ENCODE data around the gene DENND4B.

Gene DENND4B

DNA sequence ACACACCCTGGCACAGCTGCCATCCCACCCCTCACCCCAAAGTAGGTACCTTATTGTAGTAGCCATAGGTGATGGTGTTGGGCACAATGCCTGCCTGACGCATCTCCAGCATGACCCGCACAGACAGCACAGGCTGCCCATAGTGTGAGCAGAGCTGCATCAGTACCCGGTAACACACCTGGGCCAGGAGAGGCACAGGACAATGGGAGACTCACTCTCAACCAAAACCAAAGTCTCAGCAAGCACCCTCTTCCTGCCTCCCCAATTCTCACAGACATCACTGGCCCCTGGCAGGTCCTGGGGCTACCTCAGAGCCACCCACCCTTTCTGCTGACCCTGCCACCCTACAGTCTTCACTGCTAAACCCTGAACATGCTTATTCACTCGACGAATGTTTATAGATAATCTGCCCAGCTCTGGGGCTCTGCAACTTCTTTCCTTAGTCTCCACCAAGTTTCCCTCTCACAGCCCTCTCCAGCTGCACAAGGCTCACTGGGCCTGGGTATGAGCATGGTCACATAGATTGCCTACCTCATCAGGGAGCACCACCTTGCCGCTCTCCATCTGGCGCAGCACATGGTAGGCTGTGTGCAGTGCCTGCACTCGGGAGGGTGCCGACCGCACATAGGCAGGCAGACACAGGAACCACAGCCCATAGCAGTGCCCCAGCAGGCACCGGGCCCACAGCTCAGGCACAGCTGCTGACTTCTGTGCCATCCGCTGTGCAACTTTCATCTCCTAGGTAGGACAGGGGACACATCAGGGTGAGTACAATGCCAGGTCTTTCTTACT, 10.3 kb downstream of the DENND4B start:
- Histone ChIP-seq H3K27me3 (ENCODE audit: control insufficient read depth, insufficient read depth, low read length) (no peaks in the 10 kb centered on the region), H3K9me3 (ENCODE audit: control insufficient read depth, insufficient read depth, low read length) (no peaks in the 10 kb centered on the region), H3K4me3 (ENCODE audit: low read length) (no peak overlapping the region), H3K27ac (ENCODE audit: low read length) (no peak overlapping the region), H3K4me1 (ENCODE audit: control insufficient read depth, insufficient read depth, low read length) (no peaks in the 10 kb centered on the region), H3K36me3 (ENCODE audit: control insufficient read depth, insufficient read depth, low read length) (peaks cover 51% of the 10 kb centered on the region)
- DNase-seq (ENCODE audit: low read depth, low spot score), result no peak
- WGBS (ENCODE audit: insufficient coverage, insufficient read length), result no CpG with 5 or more reads among the region's 12 CpGs

DNA sequence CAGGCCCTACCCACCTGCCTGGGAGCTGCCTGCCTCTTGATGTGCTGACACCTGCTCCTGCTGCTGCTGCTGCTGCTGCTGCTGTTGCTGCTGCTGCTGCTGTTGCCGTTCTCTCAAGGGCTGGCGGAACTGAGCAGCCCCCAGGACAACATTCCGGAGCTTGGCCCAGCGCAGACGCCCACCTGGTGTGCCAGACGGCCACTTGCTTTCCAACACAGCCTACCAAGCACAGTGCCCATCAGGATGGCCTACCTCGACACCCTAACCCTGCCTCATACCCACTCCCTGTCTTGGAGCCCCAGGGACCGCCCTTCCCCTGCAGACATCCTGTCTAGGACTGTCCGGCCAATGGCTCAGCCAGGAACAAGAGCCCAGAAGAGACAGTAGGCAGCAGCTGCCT, 11.8 kb downstream of the DENND4B start:
- H3K4me1 ChIP-seq (ENCODE audit: control insufficient read depth, insufficient read depth, low read length), result no peaks in the 10 kb centered on the region
- peaks cover 45% of the 10 kb centered on the region for H3K36me3 ChIP-seq (ENCODE audit: control insufficient read depth, insufficient read depth, low read length)
- H3K27me3 ChIP-seq (ENCODE audit: control insufficient read depth, insufficient read depth, low read length), result no peaks in the 10 kb centered on the region
- no peak overlapping the region for H3K27ac ChIP-seq (ENCODE audit: low read length)
- no peak overlapping the region for H3K4me3 ChIP-seq (ENCODE audit: low read length)
- DNase-seq (ENCODE audit: low read depth, low spot score), result no peak
- H3K9me3 ChIP-seq (ENCODE audit: control insufficient read depth, insufficient read depth, low read length), result no peaks in the 10 kb centered on the region
- no CpG with 5 or more reads among the region's 9 CpGs for WGBS (ENCODE audit: insufficient coverage, insufficient read length)

DNA sequence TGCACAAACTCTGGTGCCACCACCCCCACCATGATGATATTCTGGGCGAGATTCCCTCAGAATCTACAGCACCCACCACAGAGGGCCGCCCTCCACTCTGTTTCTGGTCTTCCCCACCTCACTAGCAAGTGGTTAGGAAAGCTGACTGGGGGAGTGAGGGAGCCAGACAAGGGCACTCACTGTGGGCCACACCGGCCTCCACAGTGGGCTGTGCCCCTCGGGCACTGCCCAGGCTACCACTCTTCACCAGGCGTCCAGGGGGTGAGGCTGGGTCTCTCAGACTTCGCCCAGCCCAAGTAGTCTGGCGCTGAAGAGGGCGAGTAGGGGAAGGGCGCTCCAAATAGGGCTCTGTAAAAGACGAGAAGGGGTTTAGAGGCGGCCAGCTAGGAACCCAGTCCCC, 12.6 kb downstream of the DENND4B start:
- H3K36me3 ChIP-seq (ENCODE audit: control insufficient read depth, insufficient read depth, low read length), result peaks cover 42% of the 10 kb centered on the region

DNA sequence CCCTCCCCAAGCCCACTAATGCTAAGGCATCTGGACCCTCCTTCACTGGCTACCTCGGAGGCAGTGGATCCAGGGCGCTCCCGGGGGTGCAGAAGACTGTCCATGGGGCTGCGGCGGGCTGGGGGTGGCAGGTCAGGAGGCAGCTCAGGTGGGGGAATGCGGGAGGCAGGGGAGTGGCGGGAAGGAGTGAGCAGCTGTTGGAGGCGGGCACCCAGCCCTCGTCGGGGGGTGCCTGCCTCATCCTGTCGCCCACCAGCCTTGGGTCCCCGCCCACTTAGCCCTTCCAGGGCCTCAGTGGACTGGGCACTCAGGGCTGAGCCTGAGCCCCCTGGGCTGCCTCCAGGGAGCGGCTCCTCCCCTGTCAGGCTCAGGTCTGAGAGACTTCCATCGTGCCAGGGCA, 13.1 kb downstream of the DENND4B start:
- Histone ChIP-seq H3K4me1 (ENCODE audit: control insufficient read depth, insufficient read depth, low read length) (no peaks in the 10 kb centered on the region), H3K36me3 (ENCODE audit: control insufficient read depth, insufficient read depth, low read length) (peaks cover 42% of the 10 kb centered on the region), H3K9me3 (ENCODE audit: control insufficient read depth, insufficient read depth, low read length) (no peaks in the 10 kb centered on the region), H3K4me3 (ENCODE audit: low read length) (no peak overlapping the region), H3K27ac (ENCODE audit: low read length) (no peak overlapping the region), H3K27me3 (ENCODE audit: control insufficient read depth, insufficient read depth, low read length) (no peaks in the 10 kb centered on the region)
- WGBS (ENCODE audit: insufficient coverage, insufficient read length), result no CpG with 5 or more reads among the region's 14 CpGs
- no peak for DNase-seq (ENCODE audit: low read depth, low spot score)

More for the DNA sequence above, 12.6 kb downstream of the DENND4B start:
- Histone ChIP-seq H3K9me3 (ENCODE audit: control insufficient read depth, insufficient read depth, low read length) (no peaks in the 10 kb centered on the region), H3K27me3 (ENCODE audit: control insufficient read depth, insufficient read depth, low read length) (no peaks in the 10 kb centered on the region), H3K27ac (ENCODE audit: low read length) (no peak overlapping the region), H3K4me1 (ENCODE audit: control insufficient read depth, insufficient read depth, low read length) (no peaks in the 10 kb centered on the region), H3K4me3 (ENCODE audit: low read length) (no peak overlapping the region)
- DNase-seq (ENCODE audit: low read depth, low spot score), result no peak
- WGBS (ENCODE audit: insufficient coverage, insufficient read length), result no CpG with 5 or more reads among the region's 11 CpGs

DNA sequence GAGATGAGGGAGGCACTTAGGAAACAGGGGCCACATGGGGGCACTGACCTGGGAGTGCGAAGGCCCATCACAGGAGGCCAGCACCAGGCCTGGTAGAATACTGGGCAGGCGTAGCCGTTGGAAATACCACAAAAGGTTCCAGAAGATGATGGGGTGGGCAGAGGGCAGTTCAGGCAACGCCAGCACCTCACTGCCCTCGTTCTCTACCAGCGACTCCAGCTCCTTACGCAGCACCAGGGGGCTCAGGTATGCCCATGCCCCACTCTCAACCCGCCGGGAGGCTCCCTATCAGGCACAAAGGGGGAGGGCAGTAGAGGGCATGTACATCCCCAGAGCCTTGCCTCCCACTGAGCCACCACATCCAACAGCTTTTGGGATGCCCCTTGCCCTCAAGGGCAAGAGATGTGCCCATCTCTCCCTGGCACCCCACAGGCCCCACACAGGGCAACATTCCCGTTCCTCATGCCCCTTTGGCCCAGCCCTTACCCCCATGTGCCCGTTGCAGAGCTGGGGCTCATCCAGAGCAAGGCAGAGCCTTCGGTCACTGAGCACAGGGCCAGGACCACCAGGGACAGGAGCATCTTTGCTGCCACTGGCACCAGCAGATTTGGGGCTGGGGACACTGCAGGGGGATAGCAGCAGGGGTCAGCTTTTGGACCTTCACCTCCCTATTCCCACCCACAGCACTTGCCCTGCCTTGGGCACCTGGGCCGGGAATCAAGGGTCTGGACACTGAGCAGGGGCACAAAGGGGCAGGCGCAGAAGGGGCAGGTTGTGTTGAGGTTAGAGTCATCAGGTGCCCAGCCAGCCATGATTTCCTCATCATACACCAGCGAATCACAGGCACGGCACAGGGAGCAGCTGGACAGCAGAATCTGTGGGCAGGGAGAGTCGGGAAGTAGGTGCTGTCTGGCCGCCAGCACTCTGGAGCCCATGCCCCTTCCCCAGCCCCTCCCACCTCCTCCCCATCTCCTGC, 14.1 kb downstream of the DENND4B start:
- Histone ChIP-seq H3K4me1 (ENCODE audit: control insufficient read depth, insufficient read depth, low read length) (no peaks in the 10 kb centered on the region), H3K27me3 (ENCODE audit: control insufficient read depth, insufficient read depth, low read length) (no peaks in the 10 kb centered on the region), H3K36me3 (ENCODE audit: control insufficient read depth, insufficient read depth, low read length) (peaks cover 40% of the 10 kb centered on the region), H3K9me3 (ENCODE audit: control insufficient read depth, insufficient read depth, low read length) (no peaks in the 10 kb centered on the region), H3K27ac (ENCODE audit: low read length) (no peak overlapping the region), H3K4me3 (ENCODE audit: low read length) (no peak overlapping the region)
- DNase-seq (ENCODE audit: low read depth, low spot score), result no peak
- no CpG with 5 or more reads among the region's 18 CpGs for WGBS (ENCODE audit: insufficient coverage, insufficient read length)

DNA sequence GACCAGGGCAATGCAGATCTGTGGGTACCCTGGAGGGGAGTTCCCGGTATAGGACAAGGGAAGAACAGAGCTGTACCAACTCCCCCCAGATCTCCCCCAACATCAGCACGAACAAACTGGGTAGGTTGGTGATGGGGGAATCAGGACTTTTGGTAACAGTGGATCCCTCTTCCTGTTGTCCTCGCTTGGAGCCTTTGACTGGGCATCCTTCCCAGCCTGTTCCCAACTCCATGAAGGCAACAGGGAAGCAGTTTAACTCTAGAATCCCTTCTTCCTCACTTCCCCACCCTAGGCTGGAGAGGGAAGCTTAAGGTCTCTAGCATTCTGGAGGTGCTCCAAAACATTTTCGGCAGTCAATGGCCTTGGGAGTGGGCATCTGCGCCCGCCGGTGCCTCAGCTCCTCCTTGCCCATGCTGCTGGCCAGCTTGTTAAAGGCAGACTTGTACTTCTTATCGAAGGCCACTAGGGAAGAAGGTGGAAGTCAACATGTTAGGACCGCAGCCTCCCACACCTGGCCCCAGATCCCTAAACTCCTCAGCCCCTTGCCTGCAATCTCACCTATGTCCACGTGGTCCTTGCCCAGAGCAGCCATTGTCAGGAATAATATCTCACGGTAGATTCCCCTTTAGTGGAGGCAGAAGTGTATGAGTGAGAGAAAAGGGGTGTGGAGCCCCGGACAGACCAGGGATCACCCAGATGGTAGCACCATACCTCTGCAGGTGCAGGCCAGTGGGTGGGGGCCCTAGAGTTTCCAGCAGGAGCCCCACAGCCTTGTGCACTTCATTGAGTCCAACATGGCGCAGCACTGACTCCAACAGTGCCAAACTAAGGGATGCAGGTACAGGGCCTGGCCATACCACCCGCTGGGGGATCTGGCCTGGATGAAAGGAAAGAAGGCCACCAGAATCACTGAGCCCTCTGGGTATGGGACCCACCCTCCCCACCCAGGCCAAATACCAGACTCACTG, 16.3 kb downstream of the DENND4B start:
- Histone ChIP-seq H3K27ac (ENCODE audit: low read length) (no peak overlapping the region), H3K9me3 (ENCODE audit: control insufficient read depth, insufficient read depth, low read length) (no peaks in the 10 kb centered on the region), H3K27me3 (ENCODE audit: control insufficient read depth, insufficient read depth, low read length) (no peaks in the 10 kb centered on the region), H3K4me3 (ENCODE audit: low read length) (no peak overlapping the region), H3K36me3 (ENCODE audit: control insufficient read depth, insufficient read depth, low read length) (peaks cover 21% of the 10 kb centered on the region), H3K4me1 (ENCODE audit: control insufficient read depth, insufficient read depth, low read length) (no peaks in the 10 kb centered on the region)
- WGBS (ENCODE audit: insufficient coverage, insufficient read length), result no CpG with 5 or more reads among the region's 14 CpGs
- no peak for DNase-seq (ENCODE audit: low read depth, low spot score)

DNA sequence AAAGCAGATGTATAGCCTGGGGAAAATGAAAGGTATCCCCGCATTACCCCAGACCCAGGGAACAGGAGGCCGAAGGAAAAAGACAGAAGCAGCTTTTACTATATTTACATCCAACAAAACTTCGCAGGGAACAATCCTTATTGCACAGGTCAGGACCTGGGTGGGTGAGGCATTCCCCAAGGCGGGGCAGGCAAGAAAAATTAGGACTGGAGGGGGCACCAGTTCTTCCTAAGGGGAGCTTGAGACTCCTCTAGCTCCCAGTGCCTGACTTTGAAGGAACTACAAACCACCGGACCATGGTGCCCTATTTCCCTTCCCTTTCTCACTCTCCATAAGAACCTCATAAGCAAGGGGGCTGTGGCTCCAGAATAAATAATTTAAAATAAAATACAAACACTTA, 17.1 kb downstream of the DENND4B start:
- Histone ChIP-seq H3K36me3 (ENCODE audit: control insufficient read depth, insufficient read depth, low read length) (peaks cover 17% of the 10 kb centered on the region), H3K9me3 (ENCODE audit: control insufficient read depth, insufficient read depth, low read length) (no peaks in the 10 kb centered on the region), H3K4me1 (ENCODE audit: control insufficient read depth, insufficient read depth, low read length) (no peaks in the 10 kb centered on the region), H3K27ac (ENCODE audit: low read length) (no peak overlapping the region), H3K4me3 (ENCODE audit: low read length) (no peak overlapping the region), H3K27me3 (ENCODE audit: control insufficient read depth, insufficient read depth, low read length) (no peaks in the 10 kb centered on the region)
- DNase-seq (ENCODE audit: low read depth, low spot score), result no peak
- no CpG with 5 or more reads among the region's 5 CpGs for WGBS (ENCODE audit: insufficient coverage, insufficient read length)

DNA sequence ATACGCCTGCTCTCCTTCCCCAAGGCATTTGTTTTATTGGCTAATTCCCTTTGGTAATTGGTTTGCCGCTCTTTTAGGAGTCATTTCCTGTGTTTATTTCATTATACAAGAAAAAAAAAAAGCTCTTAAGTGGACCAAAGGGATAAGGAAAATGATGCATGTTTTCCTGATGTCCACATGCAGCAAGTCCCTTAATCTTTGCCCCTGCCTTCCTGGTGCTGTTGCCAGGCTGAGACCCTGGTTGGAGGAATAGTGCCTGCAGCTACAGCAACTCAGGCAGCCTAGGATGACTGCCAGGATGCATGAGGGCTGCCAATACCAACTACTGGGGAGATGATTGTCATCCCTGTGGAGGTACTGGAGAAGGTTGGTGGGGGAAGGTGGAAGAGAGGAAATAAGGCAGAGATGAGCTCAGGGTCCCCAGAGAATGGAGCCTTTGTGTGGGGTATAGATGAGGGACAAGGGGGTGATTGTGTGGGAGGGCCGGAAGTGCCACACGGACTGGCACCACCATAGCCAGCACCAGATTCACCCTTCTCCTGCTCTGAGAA, 17.7 kb downstream of the DENND4B start:
- Histone ChIP-seq H3K4me1 (ENCODE audit: control insufficient read depth, insufficient read depth, low read length) (no peaks in the 10 kb centered on the region), H3K9me3 (ENCODE audit: control insufficient read depth, insufficient read depth, low read length) (no peaks in the 10 kb centered on the region), H3K27me3 (ENCODE audit: control insufficient read depth, insufficient read depth, low read length) (no peaks in the 10 kb centered on the region), H3K4me3 (ENCODE audit: low read length) (no peak overlapping the region), H3K27ac (ENCODE audit: low read length) (no peak overlapping the region), H3K36me3 (ENCODE audit: control insufficient read depth, insufficient read depth, low read length) (peaks cover 17% of the 10 kb centered on the region)
- WGBS (ENCODE audit: insufficient coverage, insufficient read length), result no CpG with 5 or more reads among the region's 4 CpGs
- DNase-seq (ENCODE audit: low read depth, low spot score), result no peak

DNA sequence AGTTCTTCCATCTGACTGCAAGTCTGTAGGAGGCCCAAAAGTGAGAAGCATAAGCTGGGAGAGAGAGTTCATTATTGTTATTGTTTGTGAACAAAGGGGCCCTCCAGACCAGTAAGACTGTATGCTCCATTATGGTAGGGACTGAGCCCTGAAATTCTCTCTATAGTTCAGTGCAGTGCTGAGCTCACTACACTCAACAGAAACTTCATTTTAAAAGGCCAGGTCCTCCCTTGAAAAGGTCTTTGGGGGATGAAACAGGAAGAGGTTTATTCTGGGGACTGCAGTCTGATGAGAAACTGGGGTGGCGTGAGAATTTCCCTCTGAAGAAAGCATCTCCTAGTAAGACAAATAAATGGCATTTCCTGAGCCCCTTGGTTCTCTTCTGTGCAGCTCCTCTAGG, 18.3 kb downstream of the DENND4B start:
- no CpG with 5 or more reads among the region's 1 CpG for WGBS (ENCODE audit: insufficient coverage, insufficient read length)
- no peak overlapping the region for H3K27ac ChIP-seq (ENCODE audit: low read length)
- no peaks in the 10 kb centered on the region for H3K4me1 ChIP-seq (ENCODE audit: control insufficient read depth, insufficient read depth, low read length)
- no peaks in the 10 kb centered on the region for H3K27me3 ChIP-seq (ENCODE audit: control insufficient read depth, insufficient read depth, low read length)
- H3K4me3 ChIP-seq (ENCODE audit: low read length), result no peak overlapping the region
- H3K9me3 ChIP-seq (ENCODE audit: control insufficient read depth, insufficient read depth, low read length), result no peaks in the 10 kb centered on the region
- no peak for DNase-seq (ENCODE audit: low read depth, low spot score)
- H3K36me3 ChIP-seq (ENCODE audit: control insufficient read depth, insufficient read depth, low read length), result peaks cover 11% of the 10 kb centered on the region
